K562 (cell line): ENCODE data around the gene LRMDA. TPM values are rescaled to one million over a fixed set of nuclear protein-coding genes. Genes with fewer than 3 reads are reported as not detected.
A peak's percentile ranks its signal among the peaks of the same experiment; 100 is the strongest.

Source experiments
- ATAC-seq: fragments of 200-7000 bp; cut with Tn5 transposase; 3 replicates; pipeline ENCODE4 v1.9.1; 2020; ENCODE audit warnings: moderate library complexity
- BruUV-seq: library from RNA; stranded (reverse); fragments of 400-500 nt; replicated peaks from 2 replicates; lab custom pipeline; 2021; lab: Mats Ljungman, UMichigan
- CTCF ChIA-PET: fragments of 300-600 bp; formaldehyde crosslinking; extraction: SDS; loops from one replicate; lab custom pipeline; 2021; ENCODE audit warnings: low intra/inter-chr PET ratio; lab: Yijun Ruan, JAX
- POLR2A ChIA-PET: fragments of 300-600, 350-650 bp; sonication (Branson Sonifier 250); formaldehyde crosslinking; extraction: SDS; loops from one replicate; lab custom pipeline; 2021; ENCODE audit warnings: antibody characterized with exemption, inconsistent platforms; lab: Yijun Ruan, JAX
- DNase-seq, 4 experiments: peaks; one replicate each; pipeline versions ENCODE4 v3.0.0 to v3.0.0-alpha.2; 2011 to 2018; ENCODE audit warnings: low spot score in 3 of 4, mixed read lengths in 3 of 4; ENCODE audit errors: extremely low read depth in 1 of 4
- FAIRE-seq: peaks from 2 replicates; lab custom pipeline; 2011; peaks lifted over from hg19 to GRCh38; lab: Jason Lieb, UNC
- H2AFZ ChIP-seq: 2 replicates; pipeline ENCODE4 v1.6.0; 2011; ENCODE audit warnings: low read depth, low read length, control low read depth, inconsistent platforms
- H3K27ac ChIP-seq: fragments of 200-600 bp; 3 replicates; pipeline ENCODE4 v1.8.0; 2011; ENCODE audit warnings: low read depth, mild to moderate bottlenecking, control low read depth, inconsistent platforms, low read length, moderate library complexity, mixed read lengths; ENCODE audit errors: extremely low read depth
- H3K27me3 ChIP-seq, 2 experiments: fragments of 300-600 bp in 1 of 2; 2 replicates in 1 of 2; 3 replicates in 1 of 2; pipeline versions ENCODE4 v1.6.0 to v1.8.0; 2011; ENCODE audit warnings: inconsistent platforms in 2 of 2, low read length in 2 of 2, mild to moderate bottlenecking in 1 of 2, mixed read lengths in 1 of 2, moderate library complexity in 1 of 2; ENCODE audit not compliant: control insufficient read depth in 2 of 2, insufficient read depth in 2 of 2
- H3K36me3 ChIP-seq: fragments of 300-600 bp; 3 replicates; pipeline ENCODE4 v1.8.0; 2011; ENCODE audit warnings: mild to moderate bottlenecking, low read length, inconsistent platforms; ENCODE audit not compliant: control insufficient read depth, insufficient read depth
- H3K4me1 ChIP-seq, 2 experiments: fragments of 200-600 bp in 1 of 2; replicated peaks in 1 of 2; 2 replicates in 1 of 2; 3 replicates in 1 of 2; pipeline versions ENCODE4 v1.5.1 to v1.8.0; 2011; ENCODE audit warnings: inconsistent platforms in 2 of 2, low read length in 2 of 2, mild to moderate bottlenecking in 1 of 2, mixed read lengths in 1 of 2, moderate library complexity in 1 of 2; ENCODE audit not compliant: control insufficient read depth in 2 of 2, insufficient read depth in 2 of 2
- H3K4me2 ChIP-seq: 2 replicates; pipeline ENCODE4 v1.6.1; 2011; ENCODE audit warnings: low read length, control low read depth, inconsistent platforms, mixed read lengths; ENCODE audit not compliant: insufficient read depth
- H3K4me3 ChIP-seq: fragments of 200-600 bp; sonication (generic), shearing (Covaris generic); 2 replicates; pipeline ENCODE4 v1.5.1; 2016; ENCODE audit warnings: control low read depth, inconsistent platforms
- H3K79me2 ChIP-seq: fragments of 200-600 bp; 3 replicates; pipeline ENCODE4 v1.8.0; 2011; ENCODE audit warnings: low read length, inconsistent platforms; ENCODE audit not compliant: control insufficient read depth, insufficient read depth
- H3K9ac ChIP-seq, 2 experiments: 2 replicates each; pipeline versions ENCODE4 v1.6.0 to v1.6.1; 2011; ENCODE audit warnings: low read depth in 2 of 2, low read length in 2 of 2, control low read depth in 1 of 2, inconsistent platforms in 1 of 2, mild to moderate bottlenecking in 1 of 2, mixed read lengths in 1 of 2; ENCODE audit not compliant: insufficient read depth in 1 of 2
- H3K9me1 ChIP-seq: one replicate; pipeline ENCODE4 v1.6.0; 2011; ENCODE audit warnings: inconsistent platforms, mild to moderate bottlenecking, low read length, moderate library complexity; ENCODE audit not compliant: control insufficient read depth, insufficient read depth
- H3K9me3 ChIP-seq: replicated peaks from 2 replicates; pipeline ENCODE4 v1.5.1; 2011; ENCODE audit warnings: low read depth, low read length, inconsistent platforms; ENCODE audit not compliant: control insufficient read depth, insufficient read depth
- H4K20me1 ChIP-seq: replicated peaks from 2 replicates; pipeline ENCODE4 v1.6.1; 2011; ENCODE audit warnings: low read length, inconsistent platforms, mixed read lengths; ENCODE audit not compliant: control insufficient read depth, insufficient read depth
- C11orf30 ChIP-seq: fragments of 450-650 bp; IDR thresholded peaks from 2 replicates; pipeline ENCODE4 v1.6.1; 2016; ENCODE audit warnings: low read depth, mild to moderate bottlenecking
- KHSRP ChIP-seq: fragments of 450-650 bp; IDR thresholded peaks from 2 replicates; pipeline ENCODE4 v1.6.1; 2017
- MAFF ChIP-seq: IDR thresholded peaks from 2 replicates; pipeline ENCODE4 v1.6.1; 2012; ENCODE audit warnings: low read length, improper control_type of control experiment
- MAFG ChIP-seq: fragments of 450-650 bp; conservative IDR thresholded peaks from 2 replicates; pipeline ENCODE4 v1.6.1; 2016; ENCODE audit warnings: missing genetic modification characterization, missing compliant biosample characterization
- MAFK ChIP-seq: IDR thresholded peaks from 2 replicates; pipeline ENCODE4 v1.6.1; 2011; ENCODE audit warnings: low read length, improper control_type of control experiment
- NFE2 ChIP-seq: IDR thresholded peaks from 2 replicates; pipeline ENCODE4 v1.6.1; 2014; ENCODE audit warnings: antibody characterized with exemption, low read depth
- YY1 ChIP-seq, 3 experiments: IDR thresholded peaks; 2 replicates each; pipeline ENCODE4 v1.6.1; 2011; ENCODE audit warnings: low read length in 2 of 3, mild to moderate bottlenecking in 2 of 3, moderate library complexity in 2 of 3, borderline replicate concordance in 1 of 3, control low read depth in 1 of 3, low read depth in 1 of 3; ENCODE audit not compliant: insufficient read depth in 3 of 3, insufficient replicate concordance in 2 of 3, control insufficient read depth in 1 of 3, insufficient read length in 1 of 3; ENCODE audit errors: extremely low read depth in 1 of 3
- ZFPM2 ChIP-seq: fragments of 250-450 bp; sonication (Bioruptor Pico); IDR thresholded peaks from 2 replicates; pipeline ENCODE4 v1.5.1; 2022; ENCODE audit warnings: mild to moderate bottlenecking
- ZNF316 ChIP-seq: fragments of 450-650 bp; IDR thresholded peaks from 2 replicates; pipeline ENCODE4 v1.6.1; 2016
- WGBS: fragments of 100-300 bp; shearing (Covaris generic); methylation state at CpG from one replicate; pipeline ENCODE4 v1.1.6; 2016; ENCODE audit warnings: low coverage, mixed read lengths; ENCODE audit not compliant: insufficient coverage; ENCODE audit errors: missing lambda C conversion rate; 5-methylcytosine and 5-hydroxymethylcytosine counted together
- in situ Hi-C: fragments of 300-500 bp; cut with MboI; formaldehyde crosslinking; loops from 4 replicates; pipeline ENCODE4 v1.15.0; 2018; ENCODE audit warnings: inconsistent platforms, mixed read lengths
- intact Hi-C: fragments of 100-400 bp; cut with micrococcal nuclease; formaldehyde crosslinking; loops from 2 replicates; pipeline ENCODE4 v1.14.2; 2022
- polyA plus RNA-seq, 8 experiments: library from polyadenylated mRNA; depleted of rRNA in 4 of 8; stranded (reverse) in 5 of 8; unstranded in 3 of 8; fragments of >200 nt; fragmentation: Nextera tagmentation in 2 of 8; fragmentation: Illumina TruSeq in 1 of 8; extraction: Ambion mirVana in 2 of 8; extraction: Trizol in 1 of 8; gene quantifications; 2 replicates each; pipeline versions ENCODE4 v1.2.1 to v1.2.3, GENCODE V29; 2011 to 2014; ENCODE audit warnings: inconsistent platforms in 1 of 8, missing spikeins in 1 of 8
- total RNA-seq, 7 experiments: library from RNA; depleted of rRNA in 6 of 7; stranded (reverse); fragments of >200 nt in 6 of 7; fragmentation: Illumina TruSeq in 2 of 7; extraction: Trizol in 2 of 7; gene quantifications; 2 replicates each; pipeline versions ENCODE4 v1.2.1 to v1.2.3, GENCODE V29; 2011 to 2021; ENCODE audit warnings: low replicate concordance in 1 of 7
- TF ChIP-seq, protein P1 (sequence below): fragments of 200-400 bp; formaldehyde crosslinking; IDR thresholded peaks from 2 replicates; pipeline ENCODE4 v1.6.1; 2017; ENCODE audit warnings: mild to moderate bottlenecking, low read depth, low read length, moderate library complexity
- TF ChIP-seq, protein P2 (sequence below): fragments of 250-450 bp; sonication (Bioruptor Pico); IDR thresholded peaks from 2 replicates; pipeline ENCODE4 v1.8.0; 2021; ENCODE audit warnings: mild to moderate bottlenecking, moderate library complexity

LRMDA gene
- total and polyA plus RNA-seq, 9 of the 15 experiments (the other 6 are each of a cell fraction or from before 2014, with no cell fraction given) = 0.25 TPM; not detected in 8

DNA sequence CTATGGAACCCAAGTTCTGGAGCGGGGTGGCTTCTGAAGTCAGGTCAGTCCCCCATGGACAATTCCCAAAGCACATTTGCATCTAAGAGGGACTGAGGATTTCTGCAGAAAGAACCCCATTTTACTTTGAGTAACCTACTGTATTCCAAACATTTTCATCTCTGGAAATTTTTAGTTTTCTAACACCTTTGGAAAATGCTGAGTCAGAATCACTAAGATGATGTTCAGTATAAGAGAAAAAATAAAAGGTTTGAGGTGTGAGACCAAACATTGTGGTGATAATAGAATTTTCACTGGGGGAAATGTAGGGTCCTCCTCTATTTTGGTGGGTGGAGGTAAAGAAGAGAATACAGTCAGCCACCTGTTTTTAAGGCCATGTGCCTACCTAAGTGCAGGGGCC, 227.1 kb downstream of the LRMDA start:
- no peak for ATAC-seq
- POLR2A ChIA-PET = interaction anchor here (0.6 kb wide), 1 partner anchor 113 kb away, joined by 3 read pairs; no protein-coding TSS in a partner anchor
- Histone ChIP-seq H3K79me2 (no peaks in the 10 kb centered on the region), H3K9me1 (no peaks in the 10 kb centered on the region), H2AFZ (no peak overlapping the region), H3K4me1 (no peaks in the 10 kb centered on the region; a peak in 1 of 5 replicates)
- in situ Hi-C loops = no loop called here
- BruUV-seq = no TSS peak
- TF ChIP-seq MAFF (peak; percentile 68; the same call in 1 of the 2 replicates), NFE2 (peak; percentile 25; the same call in 1 of the 2 replicates), MAFK (peak; percentile 66), ZFPM2 (no peak), ZNF316 (peak; percentile 83), YY1 (IDR thresholded peaks at IDR 0.05; ENCODE audit: borderline replicate concordance in 1 of 3, control insufficient read depth in 1 of 3, extremely low read depth in 1 of 3, insufficient read depth in 3 of 3, insufficient read length in 1 of 3, insufficient replicate concordance in 2 of 3, low read depth in 1 of 3, low read length in 2 of 3) (no peak), MAFG (peak; percentile 73), C11orf30 (peak; percentile 69), KHSRP (no peak)
- TF ChIP-seq, protein P1, sequence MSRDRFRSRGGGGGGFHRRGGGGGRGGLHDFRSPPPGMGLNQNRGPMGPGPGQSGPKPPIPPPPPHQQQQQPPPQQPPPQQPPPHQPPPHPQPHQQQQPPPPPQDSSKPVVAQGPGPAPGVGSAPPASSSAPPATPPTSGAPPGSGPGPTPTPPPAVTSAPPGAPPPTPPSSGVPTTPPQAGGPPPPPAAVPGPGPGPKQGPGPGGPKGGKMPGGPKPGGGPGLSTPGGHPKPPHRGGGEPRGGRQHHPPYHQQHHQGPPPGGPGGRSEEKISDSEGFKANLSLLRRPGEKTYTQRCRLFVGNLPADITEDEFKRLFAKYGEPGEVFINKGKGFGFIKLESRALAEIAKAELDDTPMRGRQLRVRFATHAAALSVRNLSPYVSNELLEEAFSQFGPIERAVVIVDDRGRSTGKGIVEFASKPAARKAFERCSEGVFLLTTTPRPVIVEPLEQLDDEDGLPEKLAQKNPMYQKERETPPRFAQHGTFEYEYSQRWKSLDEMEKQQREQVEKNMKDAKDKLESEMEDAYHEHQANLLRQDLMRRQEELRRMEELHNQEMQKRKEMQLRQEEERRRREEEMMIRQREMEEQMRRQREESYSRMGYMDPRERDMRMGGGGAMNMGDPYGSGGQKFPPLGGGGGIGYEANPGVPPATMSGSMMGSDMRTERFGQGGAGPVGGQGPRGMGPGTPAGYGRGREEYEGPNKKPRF = no peak
- TF ChIP-seq, protein P2, sequence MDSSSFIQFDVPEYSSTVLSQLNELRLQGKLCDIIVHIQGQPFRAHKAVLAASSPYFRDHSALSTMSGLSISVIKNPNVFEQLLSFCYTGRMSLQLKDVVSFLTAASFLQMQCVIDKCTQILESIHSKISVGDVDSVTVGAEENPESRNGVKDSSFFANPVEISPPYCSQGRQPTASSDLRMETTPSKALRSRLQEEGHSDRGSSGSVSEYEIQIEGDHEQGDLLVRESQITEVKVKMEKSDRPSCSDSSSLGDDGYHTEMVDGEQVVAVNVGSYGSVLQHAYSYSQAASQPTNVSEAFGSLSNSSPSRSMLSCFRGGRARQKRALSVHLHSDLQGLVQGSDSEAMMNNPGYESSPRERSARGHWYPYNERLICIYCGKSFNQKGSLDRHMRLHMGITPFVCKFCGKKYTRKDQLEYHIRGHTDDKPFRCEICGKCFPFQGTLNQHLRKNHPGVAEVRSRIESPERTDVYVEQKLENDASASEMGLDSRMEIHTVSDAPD (CRISPR knock-in tag) = no peak
- TF ChIP-seq, all 486 proteins: peak for 6
- Histone ChIP-seq H4K20me1 (no peaks in the 10 kb centered on the region), H3K4me3 (no peak overlapping the region), H3K27me3 (peaks cover 2 to 10% of the 10 kb centered on the region in 2 experiments; a peak in 2 of 5 replicates), H3K4me2 (no peak overlapping the region), H3K36me3 (no peaks in the 10 kb centered on the region), H3K27ac (no peak overlapping the region), H3K9me3 (no peaks in the 10 kb centered on the region), H3K9ac (no peak overlapping the region)
- 0% methylated on average over 1 of the region's 1 CpG for WGBS
- no peak for FAIRE-seq
- intact Hi-C loops = no loop called here
- no peak for DNase-seq
- CTCF ChIA-PET = interaction anchor here (0.7 kb wide), 1 partner anchor 73 kb away, joined by 7 read pairs; no protein-coding TSS in a partner anchor
